ENCODE results near the gene MUSTN1. TPM values are rescaled to one million over a fixed set of nuclear protein-coding genes. Genes with fewer than 3 reads are reported as not detected.

MUSTN1 gene
- total RNA-seq, 2 experiments from 2014 or later: not detected

DNA sequence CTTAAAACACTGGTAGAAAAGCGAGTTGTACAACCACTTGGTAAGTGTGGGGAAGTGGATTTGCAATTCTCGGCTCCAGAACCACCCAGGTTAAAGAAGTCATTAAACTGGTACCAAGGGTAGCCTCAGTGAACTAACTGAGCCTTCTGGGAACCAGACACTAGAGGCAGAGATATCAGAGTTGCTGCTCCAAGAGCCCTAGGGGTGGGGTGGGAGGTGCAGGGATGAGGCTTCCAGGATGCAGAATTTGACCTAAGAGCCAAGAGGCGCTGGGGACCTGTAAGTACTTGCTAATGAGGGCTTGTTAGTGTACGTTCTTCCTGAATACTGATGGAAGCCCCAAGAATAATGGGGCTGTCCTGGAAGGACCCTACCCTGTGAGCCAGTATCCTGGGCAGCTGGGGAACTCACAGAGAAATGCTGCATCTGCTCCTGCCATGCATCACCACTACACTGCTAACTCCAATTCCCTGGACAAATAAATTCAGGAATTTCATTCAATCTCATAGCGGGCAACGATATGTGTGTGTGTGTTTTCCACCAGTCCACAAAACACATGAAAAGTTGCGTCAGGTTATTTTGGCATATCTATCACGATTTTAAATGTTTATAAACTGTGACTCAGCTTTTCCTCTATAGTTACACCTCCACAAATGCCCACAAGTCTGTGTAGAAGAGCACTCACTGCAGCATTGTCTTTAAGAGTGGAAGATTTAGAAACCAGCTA lies 38.8 kb upstream of the MUSTN1 start:
- H3K27ac Mint-ChIP-seq: no peak overlapping the region
- CTCF ChIA-PET: interaction anchor here (1.2 to 1.4 kb wide), 2 partner anchors 16 to 62 kb away, joined by 3 read pairs; no protein-coding TSS in a partner anchor
- peaks cover 41% of the 10 kb centered on the region for H3K4me1 Mint-ChIP-seq (ENCODE audit: low read depth)
- intact Hi-C loops (cut with micrococcal nuclease): no loop called here
- peak; percentile 38 for ATAC-seq
- DNase-seq: no peak
- POLR2A ChIA-PET: interaction anchor here (2.0 kb wide), 1 partner anchor 20 kb away, joined by 10 read pairs; no protein-coding TSS in a partner anchor
- H3K4me3 Mint-ChIP-seq: no peak overlapping the region
- TF ChIP-seq, protein P1, sequence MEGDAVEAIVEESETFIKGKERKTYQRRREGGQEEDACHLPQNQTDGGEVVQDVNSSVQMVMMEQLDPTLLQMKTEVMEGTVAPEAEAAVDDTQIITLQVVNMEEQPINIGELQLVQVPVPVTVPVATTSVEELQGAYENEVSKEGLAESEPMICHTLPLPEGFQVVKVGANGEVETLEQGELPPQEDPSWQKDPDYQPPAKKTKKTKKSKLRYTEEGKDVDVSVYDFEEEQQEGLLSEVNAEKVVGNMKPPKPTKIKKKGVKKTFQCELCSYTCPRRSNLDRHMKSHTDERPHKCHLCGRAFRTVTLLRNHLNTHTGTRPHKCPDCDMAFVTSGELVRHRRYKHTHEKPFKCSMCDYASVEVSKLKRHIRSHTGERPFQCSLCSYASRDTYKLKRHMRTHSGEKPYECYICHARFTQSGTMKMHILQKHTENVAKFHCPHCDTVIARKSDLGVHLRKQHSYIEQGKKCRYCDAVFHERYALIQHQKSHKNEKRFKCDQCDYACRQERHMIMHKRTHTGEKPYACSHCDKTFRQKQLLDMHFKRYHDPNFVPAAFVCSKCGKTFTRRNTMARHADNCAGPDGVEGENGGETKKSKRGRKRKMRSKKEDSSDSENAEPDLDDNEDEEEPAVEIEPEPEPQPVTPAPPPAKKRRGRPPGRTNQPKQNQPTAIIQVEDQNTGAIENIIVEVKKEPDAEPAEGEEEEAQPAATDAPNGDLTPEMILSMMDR (IDR thresholded peaks at IDR 0.05): no peak
- peaks cover 2% of the 10 kb centered on the region for H3K36me3 Mint-ChIP-seq (ENCODE audit: low read depth)
- no peaks in the 10 kb centered on the region for H3K27me3 Mint-ChIP-seq
- H3K9me3 Mint-ChIP-seq: no peaks in the 10 kb centered on the region

GRCh38 chr3:52872245-52872644 lies 37.4 kb upstream of the MUSTN1 start:
- intact Hi-C loops (cut with micrococcal nuclease): no loop called here
- ATAC-seq (no peak), DNase-seq (no peak)
- Mint-ChIP-seq H3K9me3 (no peaks in the 10 kb centered on the region), H3K27me3 (no peaks in the 10 kb centered on the region), H3K36me3 (ENCODE audit: low read depth) (no peaks in the 10 kb centered on the region), H3K4me1 (ENCODE audit: low read depth) (peaks cover 37% of the 10 kb centered on the region), H3K27ac (no peak overlapping the region), H3K4me3 (no peak overlapping the region)
- TF ChIP-seq, protein P1 (IDR thresholded peaks at IDR 0.05): no peak
- ChIA-PET CTCF (no interaction called here), POLR2A (interaction anchor here (0.7 kb wide), 1 partner anchor 197 kb away, joined by 3 read pairs; no protein-coding TSS in a partner anchor)

DNA sequence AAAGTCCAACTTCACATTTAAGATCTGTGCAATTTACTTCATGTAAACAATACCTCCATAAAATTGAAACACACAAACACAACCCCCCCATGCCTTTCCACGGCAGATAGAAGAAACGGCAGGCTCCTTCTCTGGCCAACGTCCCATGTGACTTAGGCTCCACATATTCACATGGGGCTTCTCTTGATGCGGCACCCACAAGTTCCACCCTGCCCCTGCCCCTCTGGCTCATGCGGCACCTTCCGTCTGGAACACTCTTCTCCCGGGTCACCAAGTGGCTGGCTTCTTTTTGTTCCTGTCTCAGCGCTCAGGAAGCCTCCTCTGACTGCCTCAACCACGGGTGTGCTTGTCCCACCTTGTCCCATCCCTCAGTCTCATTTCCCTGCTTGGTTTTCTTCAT lies 36.9 kb upstream of the MUSTN1 start:
- Mint-ChIP-seq H3K9me3 (no peaks in the 10 kb centered on the region), H3K36me3 (ENCODE audit: low read depth) (no peaks in the 10 kb centered on the region), H3K27me3 (no peaks in the 10 kb centered on the region), H3K4me3 (no peak overlapping the region), H3K27ac (no peak overlapping the region), H3K4me1 (ENCODE audit: low read depth) (peaks cover 37% of the 10 kb centered on the region)
- TF ChIP-seq, protein P1 (IDR thresholded peaks at IDR 0.05): no peak
- no peak for DNase-seq
- intact Hi-C loops (cut with micrococcal nuclease): no loop called here
- ChIA-PET CTCF (no interaction called here), POLR2A (interaction anchor here (0.7 kb wide), 1 partner anchor 197 kb away, joined by 3 read pairs; no protein-coding TSS in a partner anchor)
- no peak for ATAC-seq

DNA sequence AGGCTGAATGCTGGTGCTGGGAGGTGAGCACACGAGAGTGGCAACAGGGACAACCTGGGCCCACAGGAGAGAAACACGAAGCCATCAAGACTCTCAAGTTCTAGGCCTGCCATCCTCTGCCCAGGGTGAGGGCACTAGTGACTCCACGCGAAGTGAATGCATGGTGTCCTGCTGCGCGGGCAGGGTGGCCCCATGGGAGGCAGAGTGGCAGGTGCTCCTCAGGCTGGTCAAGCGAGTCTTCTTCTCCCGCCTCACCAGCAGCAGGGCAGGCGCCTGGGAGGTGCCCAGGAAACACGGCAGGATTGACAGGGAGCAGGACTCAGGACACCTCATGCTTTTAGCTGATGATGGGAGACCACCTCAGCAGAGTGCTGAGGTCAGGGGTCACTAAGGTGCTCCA lies 35.7 kb upstream of the MUSTN1 start:
- no peak overlapping the region for H3K4me3 Mint-ChIP-seq
- no peak for ATAC-seq
- no peak for DNase-seq
- intact Hi-C loops (cut with micrococcal nuclease): no loop called here
- H3K9me3 Mint-ChIP-seq: peaks cover 7% of the 10 kb centered on the region
- peaks cover 8% of the 10 kb centered on the region for H3K36me3 Mint-ChIP-seq (ENCODE audit: low read depth)
- H3K27me3 Mint-ChIP-seq: no peaks in the 10 kb centered on the region
- CTCF ChIA-PET: interaction anchor here (1.2 kb wide), 1 partner anchor 22 kb away, joined by 6 read pairs; no protein-coding TSS in a partner anchor
- H3K27ac Mint-ChIP-seq: no peak overlapping the region
- TF ChIP-seq, protein P1 (IDR thresholded peaks at IDR 0.05): no peak
- peaks cover 30% of the 10 kb centered on the region for H3K4me1 Mint-ChIP-seq (ENCODE audit: low read depth)
- POLR2A ChIA-PET: interaction anchor here (1.0 kb wide), 1 partner anchor 12 kb away, joined by 4 read pairs; no protein-coding TSS in a partner anchor

- H3K9me3 Mint-ChIP-seq: peaks cover 12% of the 10 kb centered on the region
- H3K27me3 Mint-ChIP-seq: no peaks in the 10 kb centered on the region
- intact Hi-C loops (cut with micrococcal nuclease): no loop called here
- no peak overlapping the region for H3K4me3 Mint-ChIP-seq
- TF ChIP-seq, protein P1 (IDR thresholded peaks at IDR 0.05): no peak
- ChIA-PET CTCF (interaction anchor here (1.0 kb wide), 1 partner anchor 45 kb away, joined by 4 read pairs; no protein-coding TSS in a partner anchor), POLR2A (no interaction called here)
- H3K36me3 Mint-ChIP-seq (ENCODE audit: low read depth): peaks cover 17% of the 10 kb centered on the region
- ATAC-seq (no peak), DNase-seq (no peak)
- H3K27ac Mint-ChIP-seq: no peak overlapping the region
- H3K4me1 Mint-ChIP-seq (ENCODE audit: low read depth): peaks cover 5% of the 10 kb centered on the region
Observed at GRCh38 chr3:52866427-52866826, 31.6 kb upstream of the MUSTN1 start.
